GM12873 (cell line): ENCODE results near the gene SGCD.

Experiments used
- CTCF ChIP-seq: IDR thresholded peaks from 2 replicates; pipeline ENCODE4 v1.5.1; 2012; ENCODE audit warnings: low read depth, mild to moderate bottlenecking, moderate library complexity, low read length, control low read depth; ENCODE audit not compliant: insufficient read depth; ENCODE audit errors: missing control alignments

The SGCD gene

GRCh38 chr5:156505101-156505500, 178.1 kb downstream of the SGCD start:
- TF ChIP-seq CTCF = no peak

GRCh38 chr5:156513123-156513815, 186.3 kb downstream of the SGCD start:
- TF ChIP-seq CTCF = no peak

GRCh38 chr5:156515121-156515520, 188.2 kb downstream of the SGCD start:
- TF ChIP-seq CTCF = no peak

- no peak for TF ChIP-seq CTCF
Observed at GRCh38 chr5:156515803-156516360, 188.9 kb downstream of the SGCD start.

- TF ChIP-seq CTCF = no peak
Observed at GRCh38 chr5:156522651-156523529, 195.9 kb downstream of the SGCD start.

GRCh38 chr5:156523607-156524006, 196.6 kb downstream of the SGCD start:
- TF ChIP-seq CTCF = no peak
